ENCODE results near the gene KANSL2. TPM values are rescaled to one million over a fixed set of nuclear protein-coding genes. Genes with fewer than 3 reads are reported as not detected.
"Not testable (repeated sequence)": the region's sequence is repeated elsewhere in the genome, so short reads cannot be mapped to it uniquely, and the experiment has no call there.

KANSL2 gene
- total and polyA plus RNA-seq, 2 of the 4 experiments (the other 2 are of a cell fraction): 25.2 to 47.5 TPM

GRCh38 chr12:48719002-48719401 lies 37.0 kb upstream of the KANSL2 start:
- H2BK5ac ChIP-seq (ENCODE audit: low read depth, low read length, poor library complexity, severe bottlenecking); H2BK20ac ChIP-seq (ENCODE audit: low read depth, low read length); H4K5ac ChIP-seq (ENCODE audit: low read depth, low read length); H3K4me3 ChIP-seq (ENCODE audit: insufficient read depth, low read depth, low read length); H3K9me3 ChIP-seq (ENCODE audit: control insufficient read depth, insufficient read depth, low read length); H3K4me2 ChIP-seq (ENCODE audit: low read depth, low read length); H2BK15ac ChIP-seq (ENCODE audit: low read depth, low read length); POLR2A ChIA-PET (ENCODE audit: unreplicated experiment); H3K56ac ChIP-seq (ENCODE audit: extremely low read depth, insufficient read depth, low read length); H4K8ac ChIP-seq (ENCODE audit: low read depth in 2 of 2, low read length in 2 of 2); H4K91ac ChIP-seq (ENCODE audit: insufficient read depth, low read depth, low read length); H3K9ac ChIP-seq (ENCODE audit: low read depth, low read length); H3K14ac ChIP-seq (replicated peaks; ENCODE audit: low read depth, low read length); H3K4ac ChIP-seq (ENCODE audit: low read depth, low read length); H3K9me1 ChIP-seq (ENCODE audit: insufficient read depth, low read length); H2AK5ac ChIP-seq (ENCODE audit: low read depth, low read length); H3K27ac ChIP-seq (ENCODE audit: insufficient read depth, low read length); H3K23ac ChIP-seq (ENCODE audit: low read depth, low read length); intact Hi-C loops (cut with micrococcal nuclease); ATAC-seq (ENCODE audit: low read depth); H2AK9ac ChIP-seq (replicated peaks; ENCODE audit: low read depth, low read length, poor library complexity); DNase-seq; H4K20me1 ChIP-seq (ENCODE audit: insufficient read depth, low read length); dilution Hi-C loops (cut with HindIII; ENCODE audit: low sequenced_read_pairs, unreplicated experiment); CTCF ChIA-PET; H3K27me3 ChIP-seq (ENCODE audit: control insufficient read depth, insufficient read depth, low read length); H2AFZ ChIP-seq (replicated peaks; ENCODE audit: low read length, poor library complexity); H3K18ac ChIP-seq (ENCODE audit: low read depth, low read length); H3K36me3 ChIP-seq (ENCODE audit: control insufficient read depth, insufficient read depth, low read length); H2BK120ac ChIP-seq (ENCODE audit: low read depth, low read length); H3K4me1 ChIP-seq (ENCODE audit: control insufficient read depth, insufficient read depth, low read length); BruUV-seq (replicated peaks); in situ Hi-C loops (cut with MboI; ENCODE audit: low sequenced_read_pairs): not testable (repeated sequence)
- peaks cover 4 to 20% of the 10 kb centered on the region in 2 experiments; a peak in 3 of 4 replicates for H3K79me1 ChIP-seq (ENCODE audit: low read depth in 1 of 2, low read length in 2 of 2)
- WGBS, 2 experiments (ENCODE audit: extremely low coverage in 2 of 2, insufficient read length in 1 of 2): no CpG with 5 or more reads among the region's 4 CpGs

Measured in IMR-90 (cell line).